ENCODE results near the gene CASKIN2. TPM values are rescaled to one million over a fixed set of nuclear protein-coding genes. Genes with fewer than 3 reads are reported as not detected.

Gene CASKIN2
- total RNA-seq, 2 donors from 2014 or later: 16.0 to 35.8 TPM

DNA sequence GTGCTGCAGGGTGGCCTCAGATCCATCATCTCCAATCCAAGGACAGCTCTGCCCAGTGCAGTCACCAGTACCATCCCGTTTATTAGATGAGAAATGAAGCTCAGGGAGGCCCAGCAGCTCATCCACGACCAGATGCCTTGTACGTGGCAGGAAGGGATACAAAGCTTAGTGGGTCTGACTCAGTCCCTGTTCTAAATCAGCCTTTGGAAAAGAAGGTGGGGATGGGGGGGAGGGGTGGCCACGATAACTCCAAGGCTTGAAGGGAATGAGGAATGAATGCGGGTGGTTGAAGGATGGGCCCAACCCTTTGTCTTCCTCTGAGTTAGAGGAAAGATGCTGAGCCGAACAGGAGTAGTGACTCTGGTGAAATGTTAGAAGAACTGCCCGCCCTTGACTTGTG lies 35.9 kb upstream of the CASKIN2 start:
- Histone ChIP-seq H3K9me3 (no peaks in the 10 kb centered on the region), H3K27ac (peak overlapping the region in 1 of 2 donors; percentile 94), H3K36me3 (no peaks in the 10 kb centered on the region), H3K27me3 (replicated peaks; ENCODE audit: insufficient read depth) (no peaks in the 10 kb centered on the region), H3K4me3 (no peak overlapping the region), H3K4me1 (replicated peaks) (peaks cover 11% of the 10 kb centered on the region)
- TF ChIP-seq POLR2A (IDR thresholded peaks at IDR 0.05) (no peak), CTCF (IDR thresholded peaks at IDR 0.05) (no peak), POLR2AphosphoS5 (IDR thresholded peaks at IDR 0.05) (no peak)
- WGBS: 87% methylated on average over 7 of the region's 7 CpGs
- DNase-seq (ENCODE audit: low spot score): no peak
- intact Hi-C loops (cut with DNase I): no loop called here

DNA sequence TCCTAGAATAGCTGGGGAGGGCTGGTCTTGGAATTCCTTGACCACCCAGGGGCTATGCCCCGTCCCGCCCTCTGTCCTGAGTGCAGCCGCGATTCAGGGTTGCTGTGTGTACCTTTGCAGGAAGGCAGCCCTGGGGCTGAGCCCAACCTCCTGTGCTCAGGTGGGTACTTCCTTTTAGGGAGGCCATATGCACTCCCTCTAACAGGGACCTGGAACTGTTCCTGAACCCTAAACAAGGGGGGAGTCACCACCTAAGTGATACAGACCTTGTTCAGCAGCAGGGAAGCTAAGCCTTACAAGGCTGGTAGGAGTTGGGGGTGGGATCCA lies 34.8 kb upstream of the CASKIN2 start:
- WGBS: 48% methylated on average over 4 of the region's 4 CpGs
- TF ChIP-seq POLR2AphosphoS5 (IDR thresholded peaks at IDR 0.05): no peak
- peak in 1 of 4 experiments; percentile 12 for TF ChIP-seq CTCF (IDR thresholded peaks at IDR 0.05)
- peaks cover 11% of the 10 kb centered on the region for H3K4me1 ChIP-seq (replicated peaks)

DNA sequence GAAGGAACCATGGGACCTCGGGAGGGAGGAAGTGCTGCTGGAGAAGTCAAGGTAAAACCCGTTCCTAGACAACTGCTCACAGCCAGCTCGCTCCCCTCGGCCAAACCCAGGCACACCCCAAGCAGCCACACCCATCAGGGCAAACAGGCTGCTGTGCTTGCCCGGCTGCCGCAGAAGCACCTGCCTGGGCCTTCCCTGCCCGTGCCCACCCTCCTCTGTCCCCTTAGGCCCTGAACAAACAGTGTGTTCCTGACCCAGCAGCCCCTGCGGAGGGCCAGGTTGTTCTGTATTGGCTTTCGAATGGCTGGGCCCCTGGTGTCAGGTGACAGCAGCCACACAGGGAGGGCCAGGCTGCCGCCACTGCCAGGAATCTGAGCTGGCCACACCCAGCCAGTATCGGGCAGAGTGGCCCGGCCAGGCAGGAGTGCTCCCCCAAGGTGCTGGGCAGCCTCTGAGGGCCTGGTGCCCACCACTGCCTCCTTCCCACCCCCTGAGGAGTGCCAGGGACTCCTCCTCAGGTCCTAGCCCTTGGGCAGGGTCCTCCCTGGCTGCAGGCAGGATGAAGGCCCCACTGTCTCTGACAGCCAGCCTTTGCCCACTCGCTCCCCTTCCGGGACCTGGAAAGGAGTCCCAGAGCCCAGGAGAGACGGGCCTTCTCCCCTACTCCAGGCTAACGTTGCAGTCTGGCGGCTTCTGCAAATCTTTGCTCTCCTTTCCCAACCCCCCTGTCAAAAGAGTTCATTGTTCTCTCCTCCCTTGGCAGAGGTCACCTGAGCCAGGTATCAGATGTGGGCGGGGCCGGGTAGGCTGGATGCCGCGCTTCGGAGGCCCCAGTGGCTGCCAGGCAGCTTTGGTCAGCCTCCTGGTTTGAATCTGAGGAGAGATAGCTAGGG lies 34.2 kb upstream of the CASKIN2 start:
- peak overlapping the region in 1 of 2 donors; percentile 6 for H3K4me3 ChIP-seq
- peaks cover 11% of the 10 kb centered on the region for H3K4me1 ChIP-seq (replicated peaks)
- peak; percentile 68 for TF ChIP-seq POLR2AphosphoS5 (IDR thresholded peaks at IDR 0.05)
- TF ChIP-seq CTCF (IDR thresholded peaks at IDR 0.05): no peak
- TF ChIP-seq POLR2A (IDR thresholded peaks at IDR 0.05): peak; percentile 68
- no peaks in the 10 kb centered on the region for H3K27me3 ChIP-seq (replicated peaks; ENCODE audit: insufficient read depth)
- intact Hi-C loops (cut with DNase I): no loop called here
- no peaks in the 10 kb centered on the region for H3K36me3 ChIP-seq
- peak overlapping the region; percentile 90 to 94 for H3K27ac ChIP-seq
- no peaks in the 10 kb centered on the region for H3K9me3 ChIP-seq
- 50% methylated on average over 13 of the region's 22 CpGs for WGBS
- peak; percentile 88 for DNase-seq (ENCODE audit: low spot score)

More for the DNA sequence above, 34.8 kb upstream of the CASKIN2 start:
- no peak overlapping the region for H3K4me3 ChIP-seq
- intact Hi-C loops (cut with DNase I): no loop called here
- no peaks in the 10 kb centered on the region for H3K36me3 ChIP-seq
- no peaks in the 10 kb centered on the region for H3K9me3 ChIP-seq
- H3K27me3 ChIP-seq (replicated peaks; ENCODE audit: insufficient read depth): no peaks in the 10 kb centered on the region
- peak overlapping the region; percentile 90 to 94 for H3K27ac ChIP-seq
- no peak for DNase-seq (ENCODE audit: low spot score)

DNA sequence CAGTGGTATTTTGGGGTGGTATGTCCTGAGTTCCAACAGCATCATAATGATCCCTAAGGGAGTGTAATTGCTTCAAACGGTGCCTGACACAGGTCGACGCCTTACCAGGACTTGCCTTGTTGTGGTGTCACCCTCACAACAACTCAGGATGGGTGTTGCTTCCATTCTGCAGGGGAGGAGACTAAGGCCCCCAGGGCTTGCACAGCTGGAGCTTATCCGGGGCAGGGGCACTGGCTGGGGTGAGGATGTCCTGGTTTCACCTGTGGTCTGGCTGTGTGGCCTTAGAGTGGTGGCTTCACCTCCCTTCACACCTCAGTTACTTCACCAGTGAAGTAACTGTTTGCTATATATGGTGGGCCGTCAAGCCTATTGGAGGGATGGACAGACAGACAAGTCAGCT lies 33.5 kb upstream of the CASKIN2 start:
- Histone ChIP-seq H3K9me3 (no peaks in the 10 kb centered on the region), H3K27ac (peak overlapping the region; percentile 90 to 94), H3K4me3 (no peak overlapping the region), H3K4me1 (replicated peaks) (peaks cover 11% of the 10 kb centered on the region), H3K36me3 (no peaks in the 10 kb centered on the region), H3K27me3 (replicated peaks; ENCODE audit: insufficient read depth) (no peaks in the 10 kb centered on the region)
- TF ChIP-seq POLR2AphosphoS5 (IDR thresholded peaks at IDR 0.05) (no peak), POLR2A (IDR thresholded peaks at IDR 0.05) (no peak), CTCF (IDR thresholded peaks at IDR 0.05) (no peak)
- intact Hi-C loops (cut with DNase I): no loop called here
- 69% methylated on average over 5 of the region's 5 CpGs for WGBS
- no peak for DNase-seq (ENCODE audit: low spot score)

DNA sequence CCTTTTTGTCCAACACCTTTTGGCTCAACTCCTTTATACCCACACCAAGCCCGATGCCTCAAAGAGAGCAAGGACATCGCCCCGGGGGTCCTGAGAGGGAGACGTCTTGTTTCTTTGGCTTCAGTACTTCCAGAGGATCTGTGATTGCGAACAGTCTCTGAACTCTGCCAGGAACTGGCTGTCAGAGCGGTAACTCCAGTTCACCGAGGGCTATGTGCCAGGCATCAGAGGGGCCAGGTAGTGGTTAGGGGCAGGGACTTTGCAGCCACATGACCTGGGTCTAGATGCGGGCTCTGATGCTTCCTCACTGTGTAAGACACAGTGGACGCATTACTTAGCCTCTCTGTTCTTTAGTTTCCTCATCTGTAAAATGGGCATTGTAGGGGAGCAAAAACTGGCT lies 31.8 kb upstream of the CASKIN2 start:
- H3K27me3 ChIP-seq (replicated peaks; ENCODE audit: insufficient read depth): no peaks in the 10 kb centered on the region
- peaks cover 11% of the 10 kb centered on the region for H3K4me1 ChIP-seq (replicated peaks)
- no peak overlapping the region for H3K4me3 ChIP-seq
- WGBS: 51% methylated on average over 9 of the region's 9 CpGs
- peak overlapping the region; percentile 65 to 70 for H3K27ac ChIP-seq
- peak; percentile 69 for DNase-seq (ENCODE audit: low spot score)
- no peak for TF ChIP-seq POLR2A (IDR thresholded peaks at IDR 0.05)
- peak; percentile 69 for TF ChIP-seq POLR2AphosphoS5 (IDR thresholded peaks at IDR 0.05)
- no peaks in the 10 kb centered on the region for H3K36me3 ChIP-seq
- H3K9me3 ChIP-seq: no peaks in the 10 kb centered on the region
- intact Hi-C loops (cut with DNase I): no loop called here
